ENCODE data around the gene DOCK1. TPM values are rescaled to one million over a fixed set of nuclear protein-coding genes. Genes with fewer than 3 reads are reported as not detected.
A peak's percentile ranks its signal among the peaks of the same experiment; 100 is the strongest.

The DOCK1 gene
- total RNA-seq, 1 donor from 2014 or later = 56.1 TPM

- no peak for DNase-seq (ENCODE audit: low spot score)
These were observed 131.8 kb downstream of the DOCK1 start for GRCh38 chr10:127036987-127037386.

- DNase-seq (ENCODE audit: low spot score) = no peak
These were observed 134.2 kb downstream of the DOCK1 start for GRCh38 chr10:127039435-127039834.

DNA sequence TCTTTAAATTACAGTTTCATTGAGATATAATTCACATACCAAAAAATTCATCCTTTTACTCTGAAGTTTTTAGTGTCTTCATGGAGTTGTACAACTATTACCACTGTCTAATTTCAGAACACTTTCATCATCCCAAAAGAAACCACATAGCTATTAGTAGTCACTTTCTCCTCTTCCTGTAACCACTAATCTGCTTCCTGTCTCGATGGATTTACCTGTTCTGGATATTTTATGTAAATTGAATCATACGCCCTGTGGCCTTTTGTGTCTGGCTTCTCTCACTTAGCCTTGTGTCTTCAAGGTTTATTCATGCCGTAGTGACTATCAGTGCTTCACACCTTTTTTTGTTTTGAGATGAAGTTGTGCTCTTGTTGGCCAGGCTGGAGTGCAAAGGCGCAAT, 135.5 kb downstream of the DOCK1 start:
- DNase-seq (ENCODE audit: low spot score) = no peak

- no peak for DNase-seq (ENCODE audit: low spot score)
These were observed 136.3 kb downstream of the DOCK1 start for GRCh38 chr10:127041552-127041951.

DNA sequence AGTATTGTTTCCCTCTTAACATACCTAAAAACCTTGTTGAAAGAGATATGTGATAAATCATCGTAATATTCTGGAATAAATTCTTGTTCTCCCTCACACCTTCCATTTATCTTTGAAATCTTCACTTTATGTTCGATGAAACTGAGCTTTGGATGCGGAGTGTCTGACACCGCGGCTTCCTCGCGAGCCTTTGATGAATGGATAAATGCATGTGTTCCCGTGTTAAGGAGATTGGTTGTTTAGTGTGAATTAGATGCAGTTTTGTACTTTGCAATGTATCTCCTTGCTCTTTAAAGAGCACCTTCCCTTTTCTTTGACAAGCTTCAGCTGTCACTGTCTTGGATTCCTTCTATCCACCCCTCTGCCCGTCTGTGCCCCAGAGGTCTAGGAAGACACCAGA, 138.1 kb downstream of the DOCK1 start:
- no peak for DNase-seq (ENCODE audit: low spot score)

DNA sequence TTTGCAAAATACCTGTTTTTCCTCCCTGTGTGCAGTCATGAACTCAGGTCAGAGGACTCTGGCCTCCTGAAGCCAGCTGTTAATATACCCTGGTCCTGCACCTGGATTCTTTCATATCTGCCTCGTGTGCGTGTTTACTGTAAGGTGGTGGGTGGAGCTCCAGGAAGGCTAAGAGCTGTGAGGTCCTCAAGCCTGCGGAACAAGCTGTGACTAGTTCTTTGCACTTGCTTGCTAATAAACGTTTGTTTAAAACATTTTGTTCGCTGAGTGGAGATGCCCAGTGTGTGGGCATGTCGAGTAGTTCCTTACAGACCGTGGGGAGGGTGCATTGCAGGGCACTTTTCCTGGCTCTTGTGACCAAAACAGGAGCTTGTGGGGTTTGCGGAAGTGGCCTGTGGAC, 139.0 kb downstream of the DOCK1 start:
- DNase-seq (ENCODE audit: low spot score) = peak; percentile 50

DNA sequence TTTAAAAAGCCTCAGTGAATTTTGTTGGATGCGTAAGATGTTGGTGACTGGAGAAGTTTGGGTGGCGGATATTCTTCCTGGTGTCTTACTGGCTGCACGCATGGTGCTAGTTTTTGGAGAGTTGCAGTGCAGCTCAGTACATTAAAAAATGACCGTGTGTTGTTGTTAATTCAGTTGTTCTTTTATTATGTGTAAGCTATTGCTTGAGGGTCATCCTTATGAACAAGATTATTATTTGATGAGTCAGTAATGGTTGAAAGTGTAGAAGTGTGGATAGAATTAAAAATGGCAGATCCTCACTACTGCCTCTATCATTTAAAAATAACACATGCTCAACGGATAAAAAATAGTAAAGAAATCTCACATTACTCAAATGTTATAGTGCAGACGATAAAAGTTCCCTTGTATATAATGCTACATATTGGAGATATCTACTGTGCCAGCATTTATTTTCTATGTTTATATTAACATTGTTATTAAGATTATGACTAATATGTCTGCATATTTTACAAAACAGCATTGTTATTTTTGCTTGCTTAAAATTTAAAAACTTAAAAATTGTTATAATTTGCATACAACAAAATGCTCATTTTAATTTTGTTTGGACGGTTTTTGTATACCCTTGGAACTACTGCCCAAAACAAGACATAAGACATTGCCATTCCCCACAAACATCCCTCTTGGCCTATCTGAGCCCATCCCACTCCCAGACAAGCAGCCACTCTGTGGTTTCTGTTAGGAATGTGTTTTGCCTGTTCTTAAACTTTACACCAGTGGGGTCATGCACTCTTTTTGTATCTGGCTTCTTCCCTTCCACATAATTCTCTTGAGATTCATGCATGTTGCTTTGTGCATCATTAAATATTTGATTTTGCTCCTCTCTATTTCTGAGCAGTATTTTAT, 142.0 kb downstream of the DOCK1 start:
- no peak for DNase-seq (ENCODE audit: low spot score)

GRCh38 chr10:127047878-127048238, 142.6 kb downstream of the DOCK1 start:
- DNase-seq (ENCODE audit: low spot score) = no peak

DNA sequence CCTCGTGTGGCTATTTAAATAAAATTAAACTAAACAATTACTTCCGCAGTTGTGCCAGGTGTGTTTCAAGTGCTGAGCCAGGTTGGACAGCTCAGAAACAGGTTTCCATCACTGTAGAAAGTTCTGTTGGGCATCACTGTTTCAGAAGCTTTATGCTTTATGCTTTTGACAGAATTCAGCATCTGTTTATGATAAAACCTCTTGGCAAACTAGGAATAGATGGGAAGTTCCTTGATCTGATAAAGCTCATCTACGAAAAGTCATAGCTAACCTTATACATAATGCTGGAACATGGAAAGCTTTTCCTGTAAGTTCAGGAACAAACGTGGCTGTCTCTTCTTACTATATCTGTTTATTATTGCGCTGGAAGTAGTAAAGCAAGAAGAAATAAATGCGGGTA, 143.4 kb downstream of the DOCK1 start:
- no peak for DNase-seq (ENCODE audit: low spot score)

DNA sequence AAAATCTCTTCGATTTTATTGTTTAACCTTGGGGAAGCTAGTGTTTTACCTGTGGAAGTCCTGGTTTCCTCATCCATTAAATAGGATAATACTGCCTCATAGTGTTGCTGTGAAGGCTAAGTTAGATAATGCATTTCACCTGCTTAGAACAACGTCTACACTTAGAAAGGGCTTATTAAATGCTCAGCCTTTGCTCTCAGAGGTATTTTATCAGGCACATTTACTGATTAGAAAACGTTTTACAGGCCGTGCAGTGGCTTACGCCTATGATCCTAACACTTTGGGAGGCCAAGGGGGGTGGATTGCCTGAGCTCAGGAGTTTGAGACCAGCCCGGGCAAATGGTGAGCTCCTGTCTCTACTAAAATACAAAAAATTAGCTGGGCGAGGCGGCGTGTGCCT, 146.8 kb downstream of the DOCK1 start:
- DNase-seq (ENCODE audit: low spot score) = no peak

GRCh38 chr10:127055263-127055662, 150.0 kb downstream of the DOCK1 start:
- DNase-seq (ENCODE audit: low spot score) = no peak

GRCh38 chr10:127059314-127059713, 154.1 kb downstream of the DOCK1 start:
- DNase-seq (ENCODE audit: low spot score) = no peak

GRCh38 chr10:127063762-127064161, 158.5 kb downstream of the DOCK1 start:
- no peak for DNase-seq (ENCODE audit: low spot score)

DNA sequence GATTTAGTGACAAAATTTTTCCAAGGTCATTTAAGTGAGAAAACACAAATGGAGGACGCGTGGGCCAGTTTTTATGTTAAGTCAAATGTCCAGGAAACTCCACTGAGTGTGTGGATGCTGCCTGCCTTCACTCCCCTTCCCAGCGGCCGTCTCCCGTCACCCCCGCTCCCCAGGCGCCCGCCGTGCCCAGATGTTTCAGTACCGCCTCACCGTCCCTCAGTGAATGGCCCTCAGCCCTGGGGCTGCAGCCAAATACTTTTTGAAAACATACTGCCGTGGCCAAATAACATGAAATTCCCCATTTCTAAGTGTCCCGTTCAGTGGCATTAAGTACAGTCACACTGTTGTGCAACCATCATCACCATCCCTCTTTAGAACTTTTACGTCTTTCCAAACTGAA, 159.2 kb downstream of the DOCK1 start:
- no peak for DNase-seq (ENCODE audit: low spot score)

DNA sequence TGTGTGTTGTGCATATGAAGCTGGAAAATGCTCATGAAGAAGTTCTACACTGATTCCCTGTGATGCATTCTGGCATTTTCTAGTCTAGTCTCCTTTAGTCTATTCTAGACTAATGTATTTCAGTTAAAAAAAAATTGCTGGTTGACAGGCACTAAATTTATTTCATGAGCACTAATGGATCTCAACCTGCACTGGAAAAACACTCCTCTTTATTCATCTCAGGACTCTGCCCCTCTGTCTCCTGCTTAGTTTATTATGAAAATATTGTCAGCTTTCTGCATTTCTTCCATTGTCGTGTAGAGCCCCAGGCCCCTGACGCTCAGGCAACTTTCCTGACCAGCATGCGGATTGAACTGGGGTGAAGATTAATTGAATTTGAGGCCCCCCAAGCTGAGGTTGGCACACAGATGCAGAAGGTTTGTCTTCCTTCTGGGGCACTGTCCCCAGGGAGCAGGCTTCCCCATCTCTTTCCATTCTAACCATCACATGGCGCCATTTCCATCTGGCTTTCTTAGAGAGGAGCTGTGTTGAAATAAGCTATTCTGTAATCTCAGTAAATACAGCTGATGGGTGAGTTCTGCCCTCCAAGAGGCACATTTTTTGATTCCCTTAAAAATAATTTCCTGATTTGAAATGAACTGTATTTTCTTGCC, 162.4 kb downstream of the DOCK1 start:
- DNase-seq (ENCODE audit: low spot score) = no peak

DNA sequence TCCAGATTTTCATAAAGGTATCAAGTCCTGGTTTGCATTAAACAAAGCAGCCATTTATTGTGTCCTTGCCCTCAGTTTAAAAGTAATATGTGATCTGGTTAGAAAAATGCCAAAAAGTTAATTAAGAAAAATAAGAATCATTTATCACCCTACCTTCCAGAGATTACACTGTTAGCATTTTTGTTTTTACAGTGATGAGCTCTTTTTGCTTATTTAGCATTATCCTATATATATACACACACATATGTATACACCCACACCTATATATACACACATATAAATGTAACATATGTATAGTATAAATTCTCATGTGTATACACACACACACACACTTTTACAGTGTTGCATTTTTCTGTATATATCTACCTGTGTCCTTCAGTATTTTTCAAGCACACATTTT, 163.3 kb downstream of the DOCK1 start:
- no peak for DNase-seq (ENCODE audit: low spot score)

GRCh38 chr10:127069436-127069835, 164.2 kb downstream of the DOCK1 start:
- DNase-seq (ENCODE audit: low spot score) = no peak

GRCh38 chr10:127071126-127071525, 165.9 kb downstream of the DOCK1 start:
- DNase-seq (ENCODE audit: low spot score) = no peak

- DNase-seq (ENCODE audit: low spot score) = no peak
These were observed 168.4 kb downstream of the DOCK1 start for GRCh38 chr10:127073666-127074065.

GRCh38 chr10:127079392-127079791, 174.2 kb downstream of the DOCK1 start:
- DNase-seq (ENCODE audit: low spot score) = no peak

- no peak for DNase-seq (ENCODE audit: low spot score)
These were observed 175.1 kb downstream of the DOCK1 start for GRCh38 chr10:127080317-127080716.

DNA sequence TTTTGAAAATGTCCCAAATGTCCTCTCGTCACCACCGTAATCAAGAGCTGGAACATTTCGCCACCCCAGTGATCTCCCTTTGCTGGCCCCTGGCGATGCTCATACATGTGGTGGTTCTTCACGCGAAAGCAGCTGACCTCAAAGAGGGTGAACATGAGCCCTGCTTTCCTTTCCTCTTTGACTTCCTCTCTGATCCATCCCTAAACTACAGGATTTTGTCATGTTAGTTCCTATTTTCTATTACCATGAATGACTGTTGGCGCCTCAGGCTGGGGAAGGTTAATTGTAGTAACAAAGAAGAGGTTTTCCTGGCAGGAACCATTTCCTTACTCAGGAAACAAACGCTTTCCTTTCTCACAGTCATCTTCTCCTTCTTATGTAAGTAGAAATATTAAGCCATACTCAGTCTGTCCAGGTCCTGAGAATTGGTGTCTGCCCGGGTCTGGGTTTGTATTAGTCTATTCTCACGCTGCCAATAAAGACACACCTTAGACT, 176.7 kb downstream of the DOCK1 start:
- no peak for DNase-seq (ENCODE audit: low spot score)

DNA sequence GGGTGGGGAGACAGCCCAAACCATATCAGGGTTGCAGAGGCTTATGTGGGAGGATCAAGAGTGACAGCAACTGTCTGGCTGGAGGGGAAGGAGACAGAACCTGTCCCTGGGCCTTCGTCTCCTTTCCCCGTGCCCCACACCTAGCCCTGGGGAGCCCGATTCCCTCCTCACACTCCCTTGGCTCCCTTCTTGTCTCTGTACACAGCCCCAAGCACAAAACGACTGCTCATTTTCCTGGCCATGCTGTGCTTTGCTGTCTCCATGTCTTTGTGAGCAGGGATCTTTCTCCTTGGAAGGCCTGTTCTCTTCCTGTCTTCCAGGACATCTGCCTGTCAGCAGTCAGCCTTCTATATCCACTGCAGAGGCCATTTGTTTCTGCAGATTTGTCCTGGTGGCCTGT, 177.4 kb downstream of the DOCK1 start:
- no peak for DNase-seq (ENCODE audit: low spot score)

All from umbilical cord (tissue), 2 donors.